MM.1S (cell line): Measurements from ENCODE around the gene OTOS.

Experiments used
- EZH2 ChIP-seq: fragments of 300-600 bp; sonication (generic); optimal IDR thresholded peaks from 2 replicates; pipeline ENCODE3; 2017; ENCODE audit warnings: low read depth, mild to moderate bottlenecking, antibody characterized with exemption, low read length, mixed read lengths
- EZH2phosphoT487 ChIP-seq: fragments of 300-600 bp; sonication (generic); IDR thresholded peaks from 2 replicates; pipeline ENCODE4 v1.6.1; 2018; ENCODE audit warnings: antibody characterized with exemption, low read length

GRCh38 chr2:240121675-240122074, 18.8 kb downstream of the OTOS start:
- TF ChIP-seq EZH2phosphoT487 (no peak), EZH2 (no peak)
